ENCODE data around the gene USP47. TPM values are rescaled to one million over a fixed set of nuclear protein-coding genes. Genes with fewer than 3 reads are reported as not detected.

The USP47 gene
- total and polyA plus RNA-seq, 2 of the 8 experiments (the other 6 are each of a cell fraction or from before 2014, with no cell fraction given) = 4.2 to 21.3 TPM

DNA sequence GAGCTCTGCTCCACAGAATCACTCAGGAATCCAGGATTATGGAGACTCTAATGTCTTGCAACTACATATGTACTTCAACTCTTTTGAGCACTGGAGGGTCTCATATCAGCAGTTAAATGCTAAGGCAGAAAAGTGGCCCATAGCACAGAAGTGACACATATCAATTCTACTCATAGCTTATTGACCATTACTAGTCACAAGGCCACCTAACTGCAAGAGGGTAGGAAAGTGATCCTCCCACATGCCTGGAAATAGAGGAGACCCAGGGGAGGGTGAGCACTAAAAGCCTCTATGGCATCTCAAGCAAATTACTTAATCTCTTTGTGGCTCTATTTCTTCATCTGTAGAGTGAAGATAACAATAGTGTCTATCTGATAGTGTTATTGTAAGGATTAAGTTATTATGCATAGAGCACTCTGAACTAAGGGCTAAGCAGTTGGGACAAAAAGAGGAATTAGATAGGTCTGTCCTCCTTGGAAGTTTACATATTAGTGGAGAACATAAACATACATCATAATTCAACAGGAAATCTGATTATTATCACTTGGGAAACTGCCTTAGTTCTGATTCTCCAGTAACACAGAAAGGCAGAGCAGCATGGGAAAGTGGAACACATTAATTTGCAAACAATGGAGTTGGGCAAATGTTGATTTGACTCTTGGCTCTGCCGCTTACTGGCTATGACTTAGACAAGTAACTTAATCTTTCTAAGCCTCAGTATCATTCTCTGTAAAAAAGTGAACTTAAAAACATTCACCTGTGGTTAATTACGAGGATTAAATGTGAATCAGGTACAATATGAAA, 25.1 kb upstream of the USP47 start:
- TF ChIP-seq CHD2 (IDR thresholded peaks at IDR 0.05; ENCODE audit: low read length) (no peak), JUND (IDR thresholded peaks at IDR 0.05; ENCODE audit: low read length) (no peak), MAX (IDR thresholded peaks at IDR 0.05) (no peak), ASH2L (IDR thresholded peaks at IDR 0.05; ENCODE audit: low read length) (no peak)
- no peaks in the 10 kb centered on the region for H3K9me3 ChIP-seq (ENCODE audit: insufficient read depth in 2 of 2, low read depth in 1 of 2, low read length in 1 of 2)
- no peaks in the 10 kb centered on the region for H3K4me1 ChIP-seq (replicated peaks in 1 of 4; ENCODE audit: control insufficient read depth in 3 of 4, insufficient read depth in 4 of 4, low read length in 3 of 4)
- ChIA-PET CTCF (ENCODE audit: partially characterized antibody) (interaction anchor here (1.3 kb wide), 1 partner anchor 17 kb away, joined by 4 read pairs; no protein-coding TSS in a partner anchor), POLR2A (ENCODE audit: partially characterized antibody) (no interaction called here)
- no peak for DNase-seq (ENCODE audit: low read depth in 1 of 2, low spot score in 2 of 2)
- no peak overlapping the region for H3K14ac ChIP-seq (ENCODE audit: insufficient read length)
- no peaks in the 10 kb centered on the region; the same call in 1 of the 2 replicates for H3K23me2 ChIP-seq (ENCODE audit: low read depth, low read length)
- no peak for FAIRE-seq
- no peak overlapping the region for H3K4ac ChIP-seq (replicated peaks; ENCODE audit: insufficient read length, low read depth, low read length)
- no peak overlapping the region for H2AFZ ChIP-seq (ENCODE audit: low read length)
- no peak overlapping the region for H3K4me3 ChIP-seq (ENCODE audit: extremely low read depth in 1 of 4, insufficient read depth in 2 of 4, low read depth in 3 of 4, low read length in 4 of 4)
- 64% methylated on average over 2 of the region's 2 CpGs; no CpG with 5 or more reads in 1 of the 2 experiments for WGBS, 2 experiments (ENCODE audit: extremely low coverage in 1 of 2, insufficient coverage in 1 of 2, insufficient read length in 1 of 2, insufficient replicate concordance in 2 of 2, low coverage in 1 of 2, low lambda C conversion rate in 2 of 2, missing lambda C conversion rate in 1 of 2)
- no peak overlapping the region for H2BK20ac ChIP-seq (ENCODE audit: low read length)
- no peak overlapping the region for H3K27ac ChIP-seq (ENCODE audit: low read depth, low read length)
- no peaks in the 10 kb centered on the region for H3K27me3 ChIP-seq (replicated peaks in 1 of 4; ENCODE audit: control insufficient read depth in 3 of 4, extremely low read depth in 1 of 4, insufficient read depth in 3 of 4, low read length in 3 of 4)
- H3K36me3 ChIP-seq (ENCODE audit: control insufficient read depth in 2 of 4, insufficient read depth in 4 of 4, low read length in 3 of 4) = no peaks in the 10 kb centered on the region
- no peak overlapping the region for H2BK15ac ChIP-seq (ENCODE audit: low read length)
- H3K79me2 ChIP-seq (ENCODE audit: control insufficient read depth in 1 of 2, insufficient read depth in 2 of 2, low read length in 2 of 2) = no peaks in the 10 kb centered on the region
- no peak overlapping the region for H3K9ac ChIP-seq (replicated peaks in 1 of 4; ENCODE audit: extremely low read depth in 1 of 4, low read depth in 3 of 4, low read length in 3 of 4)
- H4K8ac ChIP-seq (ENCODE audit: extremely low read depth, insufficient read depth, low read length) = no peak overlapping the region
- H2BK5ac ChIP-seq (ENCODE audit: low read depth, low read length) = no peak overlapping the region
- H3K23ac ChIP-seq (ENCODE audit: insufficient read length) = no peak overlapping the region
- H3K79me1 ChIP-seq (ENCODE audit: low read depth, low read length) = no peaks in the 10 kb centered on the region
- no peak overlapping the region for H2BK12ac ChIP-seq (ENCODE audit: low read depth, low read length)
- no peak overlapping the region for H4K91ac ChIP-seq (replicated peaks; ENCODE audit: insufficient read length, low read length)
- H3K56ac ChIP-seq (replicated peaks; ENCODE audit: insufficient read length, low read depth, low read length) = no peak overlapping the region
- H3K4me2 ChIP-seq (ENCODE audit: insufficient read depth in 1 of 2, low read depth in 2 of 2, low read length in 2 of 2) = no peak overlapping the region
- no peak overlapping the region for H3K18ac ChIP-seq (ENCODE audit: extremely low read depth, low read length)
- H4K5ac ChIP-seq (ENCODE audit: insufficient read length, low read depth, low read length) = no peak overlapping the region
- no peaks in the 10 kb centered on the region for H4K20me1 ChIP-seq (replicated peaks in 1 of 2; ENCODE audit: control insufficient read depth in 1 of 2, insufficient read depth in 2 of 2, low read length in 2 of 2)
- no peak overlapping the region for H2AK5ac ChIP-seq (ENCODE audit: low read depth, low read length)
- H2BK120ac ChIP-seq (replicated peaks; ENCODE audit: low read depth, low read length) = no peak overlapping the region
